GM18517 (cell line): ENCODE data around the gene CHMP1A.

ENCODE experiments used
- ATAC-seq: cut with Tn5 transposase; IDR thresholded peaks from one replicate; pipeline ENCODE4 v1.9.1; 2021; ENCODE audit warnings: mild to moderate bottlenecking, moderate library complexity; ENCODE audit not compliant: unreplicated experiment

CHMP1A gene

GRCh38 chr16:89629827-89630610, 27.5 kb downstream of the CHMP1A start:
- ATAC-seq = no peak

- no peak for ATAC-seq
Observed at GRCh38 chr16:89624777-89625761, 32.4 kb downstream of the CHMP1A start.

- no peak for ATAC-seq
Observed at GRCh38 chr16:89623511-89624261, 33.8 kb downstream of the CHMP1A start.

- ATAC-seq = no peak
Observed at GRCh38 chr16:89621698-89622409, 35.7 kb downstream of the CHMP1A start.

GRCh38 chr16:89621136-89621697, 36.3 kb downstream of the CHMP1A start:
- ATAC-seq = no peak

- ATAC-seq = no peak
Observed at GRCh38 chr16:89620406-89620841, 37.1 kb downstream of the CHMP1A start.

- ATAC-seq = no peak
Observed at GRCh38 chr16:89619840-89620239, 37.7 kb downstream of the CHMP1A start.

GRCh38 chr16:89618109-89618998, 39.2 kb downstream of the CHMP1A start:
- no peak for ATAC-seq

- ATAC-seq = no peak
Observed at GRCh38 chr16:89617036-89617435, 40.5 kb downstream of the CHMP1A start.

- ATAC-seq = no peak
Observed at GRCh38 chr16:89616623-89617022, 40.9 kb downstream of the CHMP1A start.

GRCh38 chr16:89615596-89616090, 41.9 kb downstream of the CHMP1A start:
- ATAC-seq = no peak

GRCh38 chr16:89615176-89615575, 42.3 kb downstream of the CHMP1A start:
- no peak for ATAC-seq

- no peak for ATAC-seq
Observed at GRCh38 chr16:89613954-89614459, 43.5 kb downstream of the CHMP1A start.

GRCh38 chr16:89613231-89613953, 44.1 kb downstream of the CHMP1A start, which contains the start of gene DPEP1:
Gene DPEP1, plus strand, starts transcription at chr16:89613642. Its CDS starts 16,769 bp downstream, at chr16:89630411.
- no peak for ATAC-seq

- ATAC-seq = no peak
Observed at GRCh38 chr16:89612415-89613166, 44.9 kb downstream of the CHMP1A start.

- ATAC-seq = no peak
Observed at GRCh38 chr16:89610108-89610453, 47.4 kb downstream of the CHMP1A start.
